ENCODE data around the gene CTNNA3.

CTNNA3 gene

DNA sequence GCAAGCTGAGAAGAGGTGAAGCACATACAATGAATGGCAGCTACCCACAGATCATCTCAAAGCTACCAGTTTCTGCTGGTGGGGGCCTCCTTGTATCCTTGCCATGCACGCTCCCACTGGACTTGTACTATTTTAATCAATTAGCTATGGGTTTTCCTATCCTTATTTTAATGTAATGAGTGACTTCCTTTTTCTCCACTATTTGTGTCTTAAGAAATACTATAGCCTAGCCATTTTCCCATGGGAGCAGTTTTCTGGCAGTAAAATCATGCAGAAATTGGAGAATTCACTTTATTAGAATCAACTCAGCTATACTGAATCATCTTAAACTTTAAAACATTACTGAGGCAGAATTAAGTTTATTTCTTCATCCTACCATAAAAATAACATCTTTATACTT, 73.5 kb downstream of the CTNNA3 start:
- TF ChIP-seq CTCF (IDR thresholded peaks at IDR 0.05; ENCODE audit: control insufficient read depth, insufficient read depth, low read depth, low read length, missing control alignments) = no peak
- H3K4me3 ChIP-seq (ENCODE audit: control insufficient read depth, low read depth, low read length) = no peak overlapping the region
- DNase-seq (ENCODE audit: low read depth) = no peak

GRCh38 chr10:67621834-67622233, 74.2 kb downstream of the CTNNA3 start:
- H3K4me3 ChIP-seq (ENCODE audit: control insufficient read depth, low read depth, low read length) = no peak overlapping the region
- no peak for DNase-seq (ENCODE audit: low read depth)
- no peak for TF ChIP-seq CTCF (IDR thresholded peaks at IDR 0.05; ENCODE audit: control insufficient read depth, insufficient read depth, low read depth, low read length, missing control alignments)

DNA sequence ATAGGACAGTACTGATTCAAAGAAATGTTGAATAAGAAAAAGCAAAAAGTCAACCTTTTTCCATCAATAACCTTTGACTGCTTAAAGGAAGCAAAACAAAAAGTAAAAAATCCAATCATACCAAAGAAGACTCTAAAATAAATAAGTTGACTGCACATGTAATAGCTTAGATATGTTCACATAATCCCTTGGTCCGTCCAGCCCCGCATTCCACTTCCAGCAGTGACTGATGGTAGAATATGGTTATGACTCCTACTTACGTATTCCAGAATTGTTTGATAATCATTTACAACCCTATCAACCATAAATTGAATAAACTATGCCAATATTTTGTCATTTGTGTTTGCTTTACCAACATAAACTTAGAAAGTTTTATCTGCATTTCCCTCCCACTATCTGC, 77.9 kb downstream of the CTNNA3 start:
- no peak overlapping the region for H3K4me3 ChIP-seq (ENCODE audit: control insufficient read depth, low read depth, low read length)
- no peak for TF ChIP-seq CTCF (IDR thresholded peaks at IDR 0.05; ENCODE audit: control insufficient read depth, insufficient read depth, low read depth, low read length, missing control alignments)
- peak; percentile 28 for DNase-seq (ENCODE audit: low read depth)

DNA sequence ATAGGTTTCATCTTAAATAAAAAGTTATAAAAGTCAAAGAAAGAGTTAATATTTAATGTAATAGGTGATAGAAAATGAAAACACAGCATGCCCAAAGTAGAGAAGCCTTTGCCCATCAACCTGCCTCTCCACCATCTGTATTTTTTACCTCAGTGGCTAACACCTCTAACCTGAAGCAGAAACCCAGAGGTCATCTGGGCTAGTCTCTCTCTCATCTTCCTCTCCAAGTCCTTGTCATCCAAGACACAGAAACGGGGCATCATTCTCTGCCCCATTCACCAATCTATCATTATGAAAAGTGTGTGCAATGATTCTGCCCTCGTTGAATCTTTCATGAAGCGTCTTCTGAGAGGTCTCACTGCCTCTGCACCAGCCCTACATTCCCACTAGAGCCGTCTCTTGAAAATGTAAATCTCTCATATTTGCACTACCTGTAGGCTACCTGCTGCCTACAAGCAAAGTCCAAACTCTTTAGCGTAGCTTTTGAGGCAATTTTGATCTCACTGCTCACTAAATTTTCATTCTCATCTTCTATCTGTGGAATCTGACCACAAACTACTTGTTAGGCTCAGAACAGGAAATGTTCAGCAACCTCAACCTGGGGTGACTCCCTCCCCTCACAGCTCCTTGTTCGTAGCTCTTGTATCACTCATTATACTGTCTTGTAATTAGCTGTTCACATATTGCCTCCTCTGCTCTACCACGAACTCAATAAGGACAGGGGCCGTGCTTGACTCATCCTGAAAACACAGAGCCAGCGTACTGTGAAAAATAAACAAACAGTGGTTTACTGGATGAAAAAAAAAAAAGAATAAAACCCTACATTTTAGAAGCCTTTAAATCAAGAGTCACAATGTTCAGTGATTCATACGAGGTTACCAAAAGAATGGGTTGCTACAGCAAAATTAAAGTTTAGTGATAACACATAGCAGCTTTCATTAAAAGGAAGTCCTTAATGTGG, 83.1 kb downstream of the CTNNA3 start:
- DNase-seq (ENCODE audit: low read depth) = peak; percentile 25
- H3K4me3 ChIP-seq (ENCODE audit: control insufficient read depth, low read depth, low read length) = no peak overlapping the region
- TF ChIP-seq CTCF (IDR thresholded peaks at IDR 0.05; ENCODE audit: control insufficient read depth, insufficient read depth, low read depth, low read length, missing control alignments) = no peak

DNA sequence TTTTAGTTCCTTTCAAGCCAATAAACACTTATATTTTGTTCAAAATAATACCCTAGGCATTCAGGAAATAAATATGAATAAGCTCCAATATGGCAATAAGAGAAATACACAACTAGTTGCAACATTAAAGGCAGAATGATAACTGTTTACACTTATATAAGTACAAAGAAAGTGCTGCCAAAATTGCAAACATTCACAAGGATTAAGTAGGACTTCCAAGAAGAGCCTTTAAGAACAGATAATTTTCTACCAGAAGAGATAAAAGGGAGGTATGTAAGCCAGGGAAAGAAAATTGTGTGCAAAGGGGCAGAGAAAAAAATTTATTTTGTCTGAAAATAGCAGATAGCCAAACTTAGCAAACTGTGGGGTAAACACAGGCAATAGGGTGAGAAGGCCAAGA, 83.8 kb downstream of the CTNNA3 start:
- no peak overlapping the region for H3K4me3 ChIP-seq (ENCODE audit: control insufficient read depth, low read depth, low read length)
- DNase-seq (ENCODE audit: low read depth) = no peak
- no peak for TF ChIP-seq CTCF (IDR thresholded peaks at IDR 0.05; ENCODE audit: control insufficient read depth, insufficient read depth, low read depth, low read length, missing control alignments)

DNA sequence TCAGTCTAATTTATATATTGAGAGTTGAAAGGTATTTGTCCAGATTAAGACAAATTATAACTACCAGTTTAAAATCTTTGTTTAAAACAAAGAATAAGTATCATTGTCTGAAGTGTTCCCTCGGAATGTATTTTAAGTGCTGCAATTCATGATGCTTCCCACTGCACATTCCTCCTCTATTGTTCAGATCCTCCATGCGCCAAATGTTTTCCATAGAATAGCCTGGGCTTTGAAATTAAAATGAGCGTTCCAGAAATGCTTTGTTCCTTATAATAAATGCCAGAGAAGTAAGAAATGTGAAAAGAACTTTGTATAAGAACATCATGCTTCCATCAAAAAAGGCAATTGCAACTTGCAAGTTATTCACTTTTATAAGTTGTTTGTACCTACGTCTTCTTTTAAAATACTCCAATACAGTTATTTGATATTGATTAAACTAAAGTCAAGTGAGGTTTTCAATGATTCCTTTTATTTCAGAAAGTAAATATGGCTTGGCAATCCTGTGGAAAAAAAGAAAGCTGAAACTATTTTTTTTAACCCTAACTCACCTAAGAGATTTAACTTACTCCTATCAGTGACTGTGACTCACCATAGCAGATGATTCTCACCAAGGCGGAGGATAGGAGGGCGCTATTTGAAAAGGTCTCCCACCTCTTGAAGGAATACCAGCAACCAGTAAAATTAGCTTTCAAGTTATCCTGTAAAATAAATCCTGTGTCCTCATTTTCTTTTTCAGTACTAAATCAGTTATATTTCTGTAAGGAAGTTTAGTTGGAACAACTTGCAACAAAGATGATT, 85.8 kb downstream of the CTNNA3 start:
- peak; percentile 3 for DNase-seq (ENCODE audit: low read depth)
- H3K4me3 ChIP-seq (ENCODE audit: control insufficient read depth, low read depth, low read length) = no peak overlapping the region
- TF ChIP-seq CTCF (IDR thresholded peaks at IDR 0.05; ENCODE audit: control insufficient read depth, insufficient read depth, low read depth, low read length, missing control alignments) = no peak
